Raji (cell line): ENCODE results near the gene PKD1L1.

Experiments
- POLR2A ChIP-seq: IDR thresholded peaks from 2 replicates; pipeline ENCODE4 v1.6.1; 2011; ENCODE audit warnings: low read depth, low read length, control low read depth; ENCODE audit not compliant: insufficient read depth

Gene PKD1L1

DNA sequence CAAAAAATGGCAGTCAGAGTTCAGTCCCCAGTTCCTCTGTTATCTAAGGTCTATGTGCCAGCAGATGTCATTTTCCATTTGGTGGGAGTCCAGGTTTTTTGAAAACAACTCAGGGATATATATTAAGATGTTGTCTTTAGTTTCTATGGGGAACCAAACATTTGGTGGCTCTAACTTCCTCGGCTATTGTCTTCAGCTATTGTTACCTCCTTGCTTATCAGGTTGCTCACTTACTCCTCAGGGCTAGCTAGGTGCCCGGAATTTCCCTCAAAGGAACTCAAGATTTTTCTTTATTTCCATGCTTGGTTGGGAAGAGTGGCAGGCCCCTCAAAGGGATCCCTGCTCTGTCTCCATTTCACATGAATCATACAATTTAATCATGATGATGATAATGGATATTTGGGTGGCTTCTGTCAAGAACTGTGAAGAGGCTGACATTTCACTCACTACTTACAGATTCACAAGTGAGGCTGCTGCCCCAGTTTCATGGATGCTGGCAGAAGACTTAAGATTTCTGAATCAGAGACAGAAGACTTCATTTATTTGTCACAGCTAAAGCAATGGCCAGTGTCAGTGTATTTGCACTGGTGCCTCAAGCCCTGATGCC is 182.8 kb downstream of the PKD1L1 start:
- TF ChIP-seq POLR2A: no peak

DNA sequence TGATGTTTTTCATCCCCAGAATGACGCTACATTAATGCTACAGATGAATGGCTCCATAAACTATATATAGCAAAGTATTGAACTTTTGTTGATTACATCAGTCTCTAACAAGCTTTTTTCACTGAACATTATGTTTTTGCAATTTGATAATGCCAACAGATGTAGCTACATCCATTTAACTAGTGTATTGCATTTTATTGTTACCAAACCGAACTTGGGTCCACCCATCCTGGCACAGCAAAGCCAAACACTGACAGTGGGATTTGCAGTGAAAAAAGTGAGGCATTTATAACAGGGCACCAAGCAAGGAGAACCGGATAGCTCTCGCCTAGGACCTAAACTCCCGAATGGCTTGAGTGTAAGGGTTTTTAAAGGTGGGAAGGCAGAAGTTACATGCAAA is 183.5 kb downstream of the PKD1L1 start:
- TF ChIP-seq POLR2A: no peak

DNA sequence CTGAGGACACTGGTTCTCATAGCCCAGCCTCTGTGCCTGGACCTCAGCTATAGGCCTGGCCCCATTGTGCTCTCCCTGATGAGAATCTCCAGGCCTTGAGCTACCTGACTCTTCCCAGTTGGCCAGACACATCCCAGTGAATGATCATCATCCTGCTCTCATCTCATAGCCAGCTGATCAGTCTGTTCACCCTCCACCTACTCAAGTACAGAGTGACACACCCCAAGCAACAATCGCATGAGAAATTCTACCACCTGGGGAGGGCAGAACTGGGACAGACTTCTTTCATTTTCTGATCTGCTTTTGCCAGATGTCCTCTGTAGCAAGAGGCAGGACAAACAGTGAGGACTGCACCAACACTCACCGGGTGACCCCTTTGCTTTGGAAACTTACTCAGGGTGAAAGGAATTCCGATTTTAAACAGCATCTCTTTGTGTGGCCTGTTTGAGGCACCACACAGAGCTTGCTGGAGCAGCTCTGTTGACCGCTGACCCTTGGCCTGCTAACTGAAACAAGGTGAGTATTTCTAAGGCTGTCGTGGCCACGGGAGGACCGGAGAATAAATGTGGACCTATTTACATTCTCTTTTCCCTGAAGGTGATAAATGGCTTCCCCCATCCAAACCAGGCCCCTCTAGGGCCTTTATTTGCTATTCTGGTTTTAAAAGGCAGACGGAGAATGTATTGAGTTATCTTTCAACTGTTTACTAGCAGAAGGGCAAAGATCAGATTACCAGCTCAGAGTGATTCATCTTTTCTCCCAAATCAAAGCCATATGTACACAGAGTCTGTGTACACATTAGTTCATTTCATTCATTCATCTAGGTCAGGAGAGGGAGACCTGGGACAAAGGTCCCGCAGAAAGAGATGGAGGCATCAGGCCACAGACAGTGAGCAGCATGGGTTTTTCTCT is 184.9 kb downstream of the PKD1L1 start:
- TF ChIP-seq POLR2A: no peak

DNA sequence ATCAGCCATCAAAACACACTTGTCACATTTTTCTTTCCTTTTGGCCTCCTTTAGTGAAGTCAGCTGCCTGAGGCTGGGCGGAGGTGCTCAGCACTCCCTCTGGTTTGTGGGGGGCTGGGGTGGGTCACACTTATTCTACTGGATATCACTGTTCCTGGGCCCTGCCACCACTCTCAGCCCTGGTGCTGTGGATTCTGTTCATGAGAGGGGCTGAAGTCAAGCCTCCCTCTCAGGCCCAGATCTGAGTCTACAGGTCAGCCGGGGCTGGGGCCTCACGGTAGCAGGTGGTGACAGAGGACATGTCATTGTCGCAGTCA is 185.6 kb downstream of the PKD1L1 start:
- no peak for TF ChIP-seq POLR2A

DNA sequence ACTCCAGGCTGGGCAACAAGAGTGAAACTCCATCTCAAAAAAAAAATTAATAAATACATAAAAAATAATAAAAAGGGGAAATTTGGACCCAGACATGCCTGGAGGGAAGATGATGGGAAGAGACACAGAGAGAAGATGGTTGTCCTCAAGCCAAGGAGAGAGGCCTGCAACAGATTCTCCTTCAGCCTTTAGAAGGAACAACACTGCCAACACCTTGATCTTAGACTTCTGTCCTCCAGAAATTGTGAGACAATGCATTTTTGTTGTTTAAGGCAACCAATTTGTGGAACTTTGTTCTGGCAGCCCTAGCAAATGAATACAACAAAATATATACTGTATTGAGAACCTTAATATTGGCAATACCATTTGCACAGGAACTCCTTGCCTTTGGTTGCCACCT is 186.1 kb downstream of the PKD1L1 start:
- TF ChIP-seq POLR2A: no peak

DNA sequence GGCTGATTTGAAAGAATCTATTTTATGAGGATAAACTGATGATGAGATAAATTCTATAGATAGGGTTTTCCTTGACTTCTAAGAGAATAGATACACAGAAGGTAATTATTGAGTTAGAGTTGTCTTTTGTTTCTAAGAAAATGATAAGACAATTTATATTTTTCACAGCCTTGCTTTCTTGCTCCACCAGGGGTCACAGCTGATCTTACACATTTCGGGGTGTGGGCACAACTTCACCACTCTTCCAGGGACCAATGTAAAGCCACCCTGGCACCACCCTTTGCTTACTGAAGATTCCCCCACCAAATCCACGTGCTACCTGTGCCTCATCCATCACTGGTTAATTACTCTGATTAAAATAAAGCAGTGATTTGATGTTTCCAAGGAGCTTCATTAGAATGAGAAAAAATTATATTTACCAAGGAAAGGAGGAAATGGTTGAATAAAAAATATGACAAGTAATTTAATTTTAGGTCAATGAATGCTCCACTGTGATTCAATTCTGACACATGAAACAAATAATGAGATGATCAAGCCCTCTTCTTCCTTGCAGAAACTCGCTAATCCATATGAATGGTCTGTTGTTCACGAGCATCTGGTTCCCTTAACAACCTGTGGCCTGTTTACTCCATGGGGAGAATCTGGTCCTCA is 189.1 kb downstream of the PKD1L1 start:
- no peak for TF ChIP-seq POLR2A

DNA sequence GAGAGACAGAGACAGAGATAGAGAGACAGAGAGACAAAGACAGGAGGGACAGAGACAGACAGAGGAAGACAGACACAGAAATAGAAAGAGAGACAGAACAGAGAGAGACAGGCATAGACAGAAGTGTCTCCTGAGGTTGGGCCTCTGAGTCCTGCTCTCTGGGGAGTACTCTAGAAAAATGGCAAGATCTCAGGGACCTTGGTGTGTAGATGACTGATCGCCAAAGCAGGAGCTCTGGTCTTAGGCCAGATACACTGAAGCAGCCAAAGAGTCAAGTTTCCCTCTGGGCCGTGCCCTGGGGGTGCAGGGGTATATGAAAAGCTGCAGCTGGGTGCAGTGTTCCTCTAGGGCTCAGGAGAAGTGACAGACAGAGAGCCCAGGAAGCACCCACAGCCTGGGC is 189.7 kb downstream of the PKD1L1 start:
- TF ChIP-seq POLR2A: no peak

DNA sequence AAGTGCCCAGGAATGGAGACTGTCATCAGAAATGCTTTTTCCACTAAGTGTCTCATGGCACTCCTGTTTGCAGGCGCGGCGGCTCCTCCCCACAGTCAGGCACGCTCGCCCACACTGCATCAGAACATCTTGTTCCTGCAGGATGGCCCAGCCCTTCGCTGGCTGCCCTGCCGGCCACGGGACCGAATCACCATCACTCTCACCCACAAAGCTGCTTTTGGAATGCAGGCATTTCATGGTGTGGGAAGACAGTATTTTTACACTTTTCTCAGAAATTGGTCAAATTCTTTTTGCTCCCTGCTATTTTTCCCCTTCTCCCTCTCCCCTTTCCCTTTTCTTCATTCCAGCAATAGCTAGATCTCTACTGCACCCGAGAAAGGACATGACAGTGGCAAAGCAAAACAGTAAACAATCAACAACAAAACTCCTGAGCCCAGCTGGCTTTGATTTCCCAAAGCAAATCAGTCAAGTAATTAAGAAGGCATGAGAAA is 190.3 kb downstream of the PKD1L1 start:
- TF ChIP-seq POLR2A: no peak

DNA sequence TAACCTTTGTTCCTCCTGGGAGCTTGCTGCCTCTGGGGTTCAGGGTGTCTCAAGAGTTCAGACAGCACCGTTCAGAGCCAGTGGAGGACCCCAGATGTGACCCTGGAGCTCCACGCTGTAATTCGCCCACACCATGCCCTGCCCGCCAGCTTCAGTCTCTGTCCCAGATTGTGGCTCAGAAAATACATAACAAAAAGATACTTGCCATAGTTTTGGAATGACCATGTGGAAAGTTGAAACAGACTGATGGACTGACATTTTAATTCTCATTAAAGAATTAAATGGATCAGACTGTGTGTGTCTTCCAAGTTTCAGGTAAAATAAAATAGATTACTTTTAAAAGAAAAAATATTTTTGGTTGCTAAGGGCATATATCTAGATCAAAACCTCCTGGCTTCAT is 191.6 kb downstream of the PKD1L1 start:
- no peak for TF ChIP-seq POLR2A

DNA sequence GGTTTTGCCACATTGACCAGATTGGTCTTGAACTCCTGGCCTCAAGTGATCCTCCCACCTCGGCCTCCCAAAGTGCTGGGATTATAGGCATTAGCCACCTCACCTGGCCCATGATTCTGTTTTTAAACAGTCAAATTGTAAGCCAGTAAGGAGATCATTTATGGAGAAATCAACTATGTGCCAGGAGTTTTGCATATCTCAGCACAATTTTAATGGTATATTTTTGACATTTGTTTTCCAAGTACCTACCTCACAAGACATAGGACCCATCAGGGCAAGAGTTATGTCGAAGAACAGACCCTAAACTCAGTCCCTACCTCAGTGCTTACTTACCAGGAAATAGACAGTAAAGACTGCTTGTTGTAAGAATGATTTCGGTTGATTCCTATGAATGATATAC is 193.0 kb downstream of the PKD1L1 start:
- TF ChIP-seq POLR2A: no peak

DNA sequence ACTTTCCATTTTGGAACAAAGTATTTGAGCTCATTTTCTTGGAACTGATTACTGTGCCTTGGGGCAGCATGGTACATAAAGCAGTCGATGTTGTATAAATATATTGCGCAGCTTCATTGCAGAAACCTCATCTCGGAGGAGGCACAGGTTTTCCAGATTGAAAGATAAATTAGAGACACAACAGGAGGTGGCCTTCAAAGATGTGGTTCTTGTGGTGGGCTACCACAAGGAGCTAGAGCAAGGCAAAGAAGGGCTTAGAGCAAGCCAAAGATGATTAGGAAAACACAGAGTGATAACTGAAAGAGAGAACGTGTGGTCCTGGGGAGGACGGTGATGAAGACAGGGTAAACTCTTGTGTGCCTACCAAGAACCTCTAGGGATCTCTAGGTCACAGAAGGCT is 197.2 kb downstream of the PKD1L1 start:
- no peak for TF ChIP-seq POLR2A

DNA sequence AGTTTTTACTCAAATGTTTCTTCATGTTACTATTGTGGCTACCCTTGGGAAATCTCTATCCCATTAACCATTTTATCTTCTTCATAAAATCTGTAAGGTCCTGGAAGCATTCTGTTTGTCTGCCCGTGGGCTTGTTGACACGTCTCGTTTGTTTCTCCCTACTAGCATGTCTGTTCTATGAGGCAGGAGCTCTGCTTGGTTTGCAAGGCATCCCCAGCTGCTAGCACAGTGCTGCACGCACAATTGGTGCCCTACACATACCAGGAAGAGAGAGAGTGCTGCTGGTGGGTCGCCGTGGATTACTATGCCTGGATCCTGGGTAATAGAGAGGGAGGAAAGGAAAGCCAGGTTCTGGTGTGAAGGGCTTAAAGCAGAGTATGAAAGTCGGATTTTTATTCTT is 200.2 kb downstream of the PKD1L1 start:
- no peak for TF ChIP-seq POLR2A

DNA sequence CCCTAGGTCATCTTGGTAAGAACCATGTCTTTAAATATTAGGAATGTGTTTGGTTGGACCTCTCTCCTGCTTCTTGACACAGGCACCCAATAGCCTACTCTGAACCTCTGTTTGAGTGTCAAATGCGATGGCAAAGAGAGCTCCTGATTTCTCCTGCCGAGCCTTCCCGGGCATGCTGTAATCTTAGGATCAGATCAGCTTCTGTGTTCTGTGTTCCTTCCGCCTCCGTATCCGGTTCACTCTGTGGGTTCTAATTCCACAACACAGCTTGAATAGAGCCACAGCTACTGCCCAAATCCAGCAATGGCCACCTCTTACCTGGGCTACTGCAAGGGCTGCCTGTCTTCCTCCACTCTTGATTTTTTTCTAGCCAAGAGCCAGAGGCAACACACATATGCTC is 201.1 kb downstream of the PKD1L1 start:
- TF ChIP-seq POLR2A: no peak

DNA sequence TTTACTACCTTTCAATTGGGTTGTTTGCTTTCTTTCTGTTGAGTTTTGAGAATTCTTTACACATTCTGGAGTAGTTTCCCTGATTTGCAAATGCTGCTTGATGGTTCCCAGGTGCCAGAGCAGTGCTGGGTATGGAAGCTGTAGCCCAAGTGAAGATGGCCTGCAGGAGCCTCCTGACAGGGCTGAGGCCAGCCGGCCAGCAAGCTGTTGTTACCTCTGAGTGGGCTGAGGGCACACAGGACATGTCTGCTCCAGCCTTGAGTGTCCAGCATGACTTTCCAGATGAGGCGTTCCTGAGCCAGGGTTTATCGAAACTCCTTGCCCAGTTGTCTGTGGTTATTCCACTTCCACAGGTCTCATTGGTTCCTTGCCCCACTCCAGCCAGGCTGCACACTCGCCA is 201.8 kb downstream of the PKD1L1 start:
- no peak for TF ChIP-seq POLR2A

DNA sequence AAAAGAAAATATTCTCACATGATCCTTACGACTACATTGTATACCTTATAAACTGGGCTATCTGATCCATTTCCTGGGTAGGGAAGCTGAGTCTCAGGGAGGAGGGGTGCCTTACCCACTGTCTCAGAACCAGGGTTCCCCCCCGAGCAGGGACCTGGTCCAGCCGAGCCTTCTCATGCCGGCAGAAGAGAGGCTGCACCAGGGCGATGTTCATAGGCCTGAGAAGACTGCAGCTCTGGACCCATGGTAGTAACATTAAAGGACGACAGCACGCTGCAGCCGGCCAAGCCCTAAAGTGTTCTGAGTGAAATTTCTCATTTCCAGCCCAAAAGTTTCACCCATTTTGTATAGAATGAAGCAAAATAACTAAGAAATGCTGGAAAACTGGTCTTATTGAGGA is 203.4 kb downstream of the PKD1L1 start:
- TF ChIP-seq POLR2A: no peak

DNA sequence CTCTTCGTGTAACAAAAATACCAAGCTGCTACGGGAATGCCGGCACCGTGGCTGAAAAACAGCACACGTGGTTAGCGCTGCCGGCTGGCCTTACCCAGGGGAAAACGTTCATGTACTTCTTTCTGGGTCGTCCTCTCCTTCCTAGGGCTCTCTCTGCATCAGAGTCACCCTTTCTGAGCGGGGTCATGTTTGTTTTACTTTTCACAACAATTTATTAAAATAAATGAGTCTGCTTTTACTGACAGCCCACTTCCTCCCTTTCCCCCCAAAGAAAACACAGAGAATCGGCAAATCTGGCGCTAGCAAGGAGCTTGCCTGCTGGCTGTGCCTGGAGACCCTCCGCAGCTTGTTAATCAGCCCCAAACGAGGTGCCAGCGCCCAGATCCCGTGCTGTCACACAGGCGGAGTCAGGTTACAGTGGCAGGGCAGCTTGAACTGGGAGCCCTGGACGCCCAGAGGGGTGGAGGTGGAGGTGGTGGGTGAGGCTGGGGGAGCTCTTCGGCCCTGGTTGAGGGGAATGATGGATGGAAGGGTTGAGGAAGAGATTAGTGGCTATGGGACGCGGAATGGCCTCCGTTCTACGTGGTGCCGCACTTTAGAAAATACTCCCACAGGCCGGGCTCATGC is 204.2 kb downstream of the PKD1L1 start:
- no peak for TF ChIP-seq POLR2A

DNA sequence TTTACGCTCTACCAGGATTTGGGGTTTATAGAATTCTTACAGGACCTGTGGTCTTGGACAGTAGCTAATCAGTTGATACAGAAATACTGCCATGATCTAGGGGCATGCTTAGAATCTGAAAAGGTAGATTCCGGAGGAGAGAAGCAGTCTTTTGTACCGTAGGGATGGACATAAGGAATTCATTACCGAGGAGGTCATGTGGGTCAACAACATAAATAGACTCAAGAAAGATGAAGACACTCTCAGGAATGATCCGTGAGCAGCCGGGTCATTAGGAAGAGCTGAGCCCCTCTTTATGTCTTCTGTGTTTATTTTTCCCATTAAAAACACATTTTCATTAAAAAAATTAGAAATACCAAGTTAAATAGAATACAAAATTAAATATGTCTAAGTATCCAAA is 206.3 kb downstream of the PKD1L1 start:
- TF ChIP-seq POLR2A: no peak
